Heart left ventricle (tissue), 11 donors: ENCODE results near the gene RBMXL3. TPM values are rescaled to one million over a fixed set of nuclear protein-coding genes. Genes with fewer than 3 reads are reported as not detected.

Experiments
- polyA plus RNA-seq, 2 donors: library from polyadenylated mRNA; stranded (reverse); fragments of 200-250 nt; gene quantifications; one replicate each; pipeline ENCODE4 v1.2.3, GENCODE V29; 2013
- total RNA-seq, 9 donors: library from RNA; depleted of rRNA in 2 of 9; stranded (reverse); fragments of >200 nt in 2 of 9; fragmentation: NEBNext Ultra II Directional in 3 of 9; extraction: Animal tissue kit (Norgen Biotek cat#: 25700) in 3 of 9; gene quantifications; one replicate each; pipeline versions ENCODE4 v1.1.0 to v1.2.4, GENCODE V29; 2016 to 2023
- donor health status: ischemic (EF 13 %, LVEDD 7.1; RV severe dilation, severe dysfunction).
- donor health status: healthy with polysubstance abuse.
- donor health status: DM: no; HTN: yes; CAD: no.
- donor health status: DM: no; HTN: no; CAD: no.
- donor health status: ischemic (EF 25% LVEDD 5.7; RV mildly dilated, moderate dysfunction).
- donor health status: healthy.
- donor health status: DM: yes; HTN: yes; CAD: no.
- donor health status: PGD.
- donor health status: nonischemic (EF 23%, LVEDD 6.1; RV moderate dilation, normal function).

Gene RBMXL3
- total and polyA plus RNA-seq, 11 donors = not detected

Other genes starting within 250 kb of the RBMXL3 start
- gene IL13RA2, start 171.8 kb upstream of the RBMXL3 start, total RNA-seq = under 1 TPM in 2 of 9 donors, not detected in 7; 0.33 to 0.68 TPM
- under 1 TPM; 0.11 to 0.29 TPM for gene IL13RA2, start 171.8 kb upstream of the RBMXL3 start, polyA plus RNA-seq
- gene LRCH2, start 44.7 kb downstream of the RBMXL3 start, total RNA-seq = 1 to 10 TPM in 7 of 9 donors, under 1 TPM in 2; 0.82 to 2.4 (median 1.1) TPM
- under 1 TPM; 0.49 to 0.65 TPM for gene LRCH2, start 44.7 kb downstream of the RBMXL3 start, polyA plus RNA-seq
- not detected for gene LUZP4, start 100.3 kb downstream of the RBMXL3 start, total RNA-seq
- not detected for gene LUZP4, start 100.3 kb downstream of the RBMXL3 start, polyA plus RNA-seq